MG63 (cell line): ENCODE data around the gene RUNX3. TPM values are rescaled to one million over a fixed set of nuclear protein-coding genes. Genes with fewer than 3 reads are reported as not detected.
A peak's percentile ranks its signal among the peaks of the same experiment; 100 is the strongest.

Experiments used
- DNase-seq: peaks from one replicate; pipeline ENCODE4 v3.0.0-alpha.2; 2020
- H3K27me3 ChIP-seq: fragments of 250-450 bp; sonication (Bioruptor Pico); 2 replicates; pipeline ENCODE4 v1.5.1; 2020; ENCODE audit warnings: mild to moderate bottlenecking, moderate library complexity
- H3K36me3 ChIP-seq: fragments of 250-450 bp; sonication (Bioruptor Pico); 2 replicates; pipeline ENCODE4 v1.5.1; 2020; ENCODE audit warnings: mild to moderate bottlenecking, moderate library complexity
- H3K4me3 ChIP-seq: fragments of 250-450 bp; sonication (Bioruptor Pico); 2 replicates; pipeline ENCODE4 v1.5.1; 2020; ENCODE audit warnings: mild to moderate bottlenecking, moderate library complexity
- H3K9me3 ChIP-seq: fragments of 250-450 bp; sonication (Bioruptor Pico); 2 replicates; pipeline ENCODE4 v1.5.1; 2020; ENCODE audit warnings: mild to moderate bottlenecking, moderate library complexity
- total RNA-seq: library from RNA; depleted of rRNA; stranded (reverse); fragments of >200 nt; shearing (Covaris generic); gene quantifications from 2 replicates; pipeline ENCODE4 v1.2.3, GENCODE V29; 2014; ENCODE audit warnings: low replicate concordance

Gene RUNX3
- total RNA-seq, 1 experiment from 2014 or later, result 5.8 TPM

DNA sequence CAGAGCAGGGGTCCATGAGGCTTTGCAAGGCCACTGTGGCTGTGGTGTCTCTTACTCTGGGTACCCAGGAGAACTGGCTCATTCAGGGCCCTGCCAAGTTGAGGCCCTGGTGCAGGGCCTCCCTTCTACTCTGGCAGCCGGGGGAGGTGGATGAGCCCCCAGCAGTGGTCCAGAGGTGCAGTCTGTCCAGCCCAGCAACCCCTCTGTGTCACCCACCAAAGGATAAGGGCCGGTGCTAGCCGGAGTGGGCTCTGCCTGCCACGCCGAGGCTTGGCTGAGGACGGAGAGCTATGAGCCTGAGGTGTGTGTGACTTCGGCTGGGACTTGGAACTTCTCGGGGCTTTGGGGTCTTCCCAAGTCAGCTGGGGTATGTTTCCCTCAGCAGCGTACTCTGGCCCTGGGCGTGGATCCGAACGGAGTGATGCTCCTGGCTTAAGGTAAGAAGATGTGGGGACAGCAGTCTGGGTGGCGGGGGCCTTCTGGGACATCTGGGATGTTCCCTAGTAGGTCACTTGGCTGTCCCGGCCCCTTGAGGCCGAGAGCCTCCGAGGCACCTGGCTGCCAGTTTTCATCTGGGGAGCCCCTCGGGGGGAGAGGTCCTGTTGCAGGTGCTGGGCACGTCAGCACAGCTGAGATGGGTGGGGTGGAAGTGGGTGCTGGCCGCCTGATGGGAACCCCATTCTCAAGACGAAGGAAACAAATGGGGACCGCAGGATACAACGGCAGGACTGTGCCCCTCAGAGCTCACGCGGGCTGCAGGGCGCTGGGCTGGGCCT, 25.9 kb downstream of the RUNX3 start:
- Histone ChIP-seq H3K36me3 (peaks cover 10% of the 10 kb centered on the region), H3K9me3 (no peaks in the 10 kb centered on the region), H3K4me3 (no peak overlapping the region), H3K27me3 (no peaks in the 10 kb centered on the region)
- no peak for DNase-seq

GRCh38 chr1:24903560-24903954, 26.5 kb downstream of the RUNX3 start:
- H3K36me3 ChIP-seq, result peaks cover 10% of the 10 kb centered on the region
- H3K4me3 ChIP-seq, result no peak overlapping the region
- no peaks in the 10 kb centered on the region for H3K27me3 ChIP-seq
- no peaks in the 10 kb centered on the region for H3K9me3 ChIP-seq
- no peak for DNase-seq

DNA sequence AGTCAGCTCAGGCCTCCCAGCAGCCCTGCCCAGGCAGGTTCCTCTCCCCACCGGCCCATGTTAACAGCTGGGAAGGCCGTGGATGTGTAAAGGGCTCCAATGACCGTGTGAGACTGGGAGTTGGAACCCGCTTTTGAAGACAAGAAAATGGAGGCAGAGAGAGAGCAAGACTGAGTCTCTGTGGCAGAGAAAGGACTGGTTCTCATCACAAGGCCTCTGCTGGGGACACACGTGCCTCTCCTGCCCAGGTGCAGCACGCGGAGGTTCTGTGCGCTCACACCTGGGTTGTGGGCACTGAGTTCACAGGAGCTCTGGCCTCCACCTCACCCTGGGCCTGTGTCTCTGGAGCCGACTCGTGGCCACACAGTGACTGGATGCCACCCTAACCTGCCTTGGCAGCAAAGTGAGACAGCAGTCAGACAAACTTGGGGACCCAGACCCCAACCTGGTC, 27.0 kb downstream of the RUNX3 start:
- no peak for DNase-seq
- peaks cover 10% of the 10 kb centered on the region for H3K36me3 ChIP-seq
- H3K27me3 ChIP-seq, result no peaks in the 10 kb centered on the region
- H3K4me3 ChIP-seq, result no peak overlapping the region
- no peaks in the 10 kb centered on the region for H3K9me3 ChIP-seq

- peaks cover 10% of the 10 kb centered on the region for H3K36me3 ChIP-seq
- H3K4me3 ChIP-seq, result no peak overlapping the region
- H3K9me3 ChIP-seq, result no peaks in the 10 kb centered on the region
- DNase-seq, result no peak
- no peaks in the 10 kb centered on the region for H3K27me3 ChIP-seq
Measured at GRCh38 chr1:24902471-24902891, 27.6 kb downstream of the RUNX3 start.

GRCh38 chr1:24901791-24902470, 28.1 kb downstream of the RUNX3 start:
- Histone ChIP-seq H3K27me3 (no peaks in the 10 kb centered on the region), H3K9me3 (no peaks in the 10 kb centered on the region), H3K36me3 (peaks cover 10% of the 10 kb centered on the region), H3K4me3 (no peak overlapping the region)
- DNase-seq, result no peak

GRCh38 chr1:24900985-24901781, 28.9 kb downstream of the RUNX3 start:
- H3K36me3 ChIP-seq, result peaks cover 4% of the 10 kb centered on the region
- H3K9me3 ChIP-seq, result no peaks in the 10 kb centered on the region
- no peak overlapping the region for H3K4me3 ChIP-seq
- H3K27me3 ChIP-seq, result no peaks in the 10 kb centered on the region
- no peak for DNase-seq

DNA sequence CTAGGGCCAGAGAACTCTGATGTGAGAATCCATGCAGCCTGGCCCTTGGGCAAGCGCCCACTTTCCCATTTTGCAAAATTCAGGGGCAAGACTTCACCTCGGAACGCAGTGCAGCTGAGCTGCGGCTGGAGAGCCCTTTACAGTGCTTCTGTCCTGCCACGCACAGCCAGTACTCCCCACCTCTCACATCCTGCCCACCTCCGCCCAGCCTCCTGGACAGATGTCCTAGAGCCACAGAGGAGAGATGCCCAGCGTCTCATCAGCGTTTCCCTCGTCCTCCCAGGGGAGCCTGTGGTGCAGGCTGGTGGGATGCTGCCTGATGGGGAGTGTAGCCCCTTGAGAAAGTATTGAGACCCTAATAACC, 29.6 kb downstream of the RUNX3 start:
- peaks cover 4% of the 10 kb centered on the region for H3K36me3 ChIP-seq
- DNase-seq, result no peak
- H3K27me3 ChIP-seq, result no peaks in the 10 kb centered on the region
- no peaks in the 10 kb centered on the region for H3K9me3 ChIP-seq
- H3K4me3 ChIP-seq, result no peak overlapping the region

- Histone ChIP-seq H3K36me3 (peaks cover 4% of the 10 kb centered on the region), H3K9me3 (no peaks in the 10 kb centered on the region), H3K27me3 (no peaks in the 10 kb centered on the region), H3K4me3 (no peak overlapping the region)
- no peak for DNase-seq
Measured at GRCh38 chr1:24899581-24900485, 30.2 kb downstream of the RUNX3 start.

DNA sequence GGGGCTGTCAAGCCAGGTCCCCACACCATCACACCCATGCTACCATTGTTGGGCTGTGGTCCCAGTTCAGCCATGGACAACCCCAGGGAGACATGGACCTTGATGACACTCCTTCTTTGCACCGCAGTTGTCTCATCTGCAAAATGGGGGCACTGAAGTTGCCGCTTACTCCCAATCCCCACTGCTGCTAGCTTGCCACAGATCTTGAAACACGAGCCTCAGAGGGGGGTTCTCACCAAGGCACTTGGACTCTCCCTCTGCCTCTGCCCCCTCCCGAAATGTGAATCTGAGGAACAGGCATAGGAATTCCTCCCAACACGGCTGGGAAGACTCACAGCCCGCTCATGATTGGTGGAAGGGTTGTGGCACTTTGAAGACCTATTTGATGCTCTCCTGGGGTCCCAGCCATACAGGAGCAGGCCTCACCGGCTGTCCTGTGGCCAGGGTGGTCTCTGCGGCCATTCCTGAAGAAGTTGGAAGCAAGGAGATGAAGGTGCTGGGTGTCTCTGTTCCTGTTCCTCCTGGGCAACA, 31.1 kb downstream of the RUNX3 start:
- Histone ChIP-seq H3K4me3 (no peak overlapping the region), H3K36me3 (peaks cover 4% of the 10 kb centered on the region), H3K27me3 (no peaks in the 10 kb centered on the region), H3K9me3 (no peaks in the 10 kb centered on the region)
- DNase-seq, result no peak

GRCh38 chr1:24898152-24898908, 31.7 kb downstream of the RUNX3 start:
- DNase-seq, result peak; percentile 37
- peaks cover 4% of the 10 kb centered on the region; the same call in 1 of the 2 replicates for H3K36me3 ChIP-seq
- H3K4me3 ChIP-seq, result no peak overlapping the region
- H3K27me3 ChIP-seq, result no peaks in the 10 kb centered on the region
- H3K9me3 ChIP-seq, result no peaks in the 10 kb centered on the region

- no peak for DNase-seq
- peaks cover 2% of the 10 kb centered on the region; the same call in 1 of the 2 replicates for H3K36me3 ChIP-seq
- 0 out of 2 replicates have a peak, but pooled peaks cover 2% of the 10 kb centered on the region for H3K9me3 ChIP-seq
- H3K27me3 ChIP-seq, result no peaks in the 10 kb centered on the region
- no peak overlapping the region for H3K4me3 ChIP-seq
Measured at GRCh38 chr1:24897263-24898151, 32.6 kb downstream of the RUNX3 start.

DNA sequence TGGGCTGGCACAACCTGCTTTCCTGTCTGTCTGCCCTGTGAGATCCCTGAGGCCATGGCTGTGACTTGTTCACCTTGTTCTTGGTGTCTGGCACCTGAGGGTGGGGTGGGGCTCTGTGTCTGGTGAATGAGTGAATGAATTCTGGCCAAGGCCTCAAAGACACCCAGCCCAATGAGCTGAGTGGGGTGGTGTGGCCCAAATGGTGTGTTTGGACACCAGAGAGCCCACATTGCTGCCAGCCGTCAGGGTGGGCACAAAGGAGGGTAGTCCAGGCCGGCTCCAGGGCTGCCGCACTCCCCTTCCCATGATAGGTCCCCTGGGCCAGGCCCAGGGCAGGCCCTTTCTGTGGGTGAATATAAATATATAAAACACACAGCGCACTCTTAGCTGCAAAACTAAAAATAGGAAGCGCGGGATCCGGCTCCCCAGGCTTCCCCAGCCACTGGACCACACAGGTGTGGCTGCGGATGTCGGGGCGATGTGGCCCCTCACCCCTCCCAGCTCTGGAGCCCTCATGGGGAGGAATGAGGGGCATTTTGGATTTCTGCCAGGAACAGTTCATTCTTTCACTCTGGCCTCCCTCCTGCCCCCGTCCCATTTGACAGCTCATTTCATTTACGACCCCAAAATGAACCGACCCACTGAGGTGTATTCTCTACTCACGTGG, 33.3 kb downstream of the RUNX3 start:
- no peak for DNase-seq
- H3K9me3 ChIP-seq, result peaks cover 2% of the 10 kb centered on the region; the same call in 1 of the 2 replicates

DNA sequence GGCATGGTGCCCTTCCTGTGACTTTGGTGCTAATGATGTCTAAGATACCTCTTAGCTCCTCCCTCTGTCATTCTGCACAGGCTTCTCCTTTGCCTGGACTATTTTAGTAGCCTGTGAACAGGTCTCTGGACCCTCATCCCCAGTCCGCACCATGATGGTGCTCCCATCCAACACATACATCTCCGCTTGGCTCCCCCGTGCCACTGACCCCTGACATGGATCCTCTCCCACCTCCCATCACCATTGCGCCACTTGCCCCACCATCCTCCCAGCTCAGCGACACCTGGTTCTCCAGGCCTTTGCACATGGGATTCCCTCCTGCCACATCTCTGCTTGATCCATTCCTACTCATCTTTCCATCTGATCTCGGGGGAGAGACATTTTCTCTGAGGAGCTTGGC, 33.9 kb downstream of the RUNX3 start:
- no peak overlapping the region for H3K4me3 ChIP-seq
- no peak for DNase-seq
- H3K27me3 ChIP-seq, result no peaks in the 10 kb centered on the region
- H3K9me3 ChIP-seq, result peaks cover 2% of the 10 kb centered on the region; the same call in 1 of the 2 replicates
- peaks cover under 1% of the 10 kb centered on the region; the same call in 1 of the 2 replicates for H3K36me3 ChIP-seq

More for the DNA sequence above, 33.3 kb downstream of the RUNX3 start:
- Histone ChIP-seq H3K4me3 (no peak overlapping the region), H3K27me3 (no peaks in the 10 kb centered on the region), H3K36me3 (peaks cover 2% of the 10 kb centered on the region; the same call in 1 of the 2 replicates)

GRCh38 chr1:24895511-24895910, 34.6 kb downstream of the RUNX3 start:
- H3K9me3 ChIP-seq, result peaks cover 2% of the 10 kb centered on the region; the same call in 1 of the 2 replicates
- DNase-seq, result no peak
- no peak overlapping the region for H3K4me3 ChIP-seq
- no peaks in the 10 kb centered on the region for H3K27me3 ChIP-seq
- H3K36me3 ChIP-seq, result no peaks in the 10 kb centered on the region
